ENCODE data around the gene BDKRB2.

DNA sequence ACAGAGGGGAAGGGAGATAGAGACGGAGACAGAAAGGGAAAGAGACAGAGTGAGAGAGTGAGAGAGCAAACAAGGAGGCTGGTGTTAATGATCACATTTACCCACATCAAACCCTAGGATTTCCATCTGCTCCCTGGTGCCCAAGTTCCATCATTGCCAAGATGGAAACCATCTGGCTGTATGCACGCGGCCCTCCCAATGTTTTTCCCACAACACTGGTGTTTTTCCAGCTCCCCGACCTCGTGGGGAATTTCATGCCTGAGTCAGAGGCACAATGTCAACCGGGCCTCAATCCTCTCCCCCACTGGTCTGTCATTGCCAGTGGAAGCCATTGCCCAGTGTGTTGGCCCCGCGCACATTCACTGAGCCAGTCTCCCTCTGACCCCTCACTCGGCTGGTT is 19.9 kb upstream of the BDKRB2 start:
- TF ChIP-seq ZNF565 (CRISPR knock-in tag; conservative IDR thresholded peaks at IDR 0.05; ENCODE audit: low read depth) (no peak), PATZ1 (CRISPR knock-in tag; IDR thresholded peaks at IDR 0.05; ENCODE audit: borderline replicate concordance) (no peak), ISL1 (CRISPR knock-in tag; IDR thresholded peaks at IDR 0.05) (no peak), ZNF8 (CRISPR knock-in tag; IDR thresholded peaks at IDR 0.05) (no peak), ZFP30 (CRISPR knock-in tag; IDR thresholded peaks at IDR 0.05) (no peak), ARNTL (CRISPR knock-in tag; IDR thresholded peaks at IDR 0.05; ENCODE audit: borderline replicate concordance, low read depth) (no peak), ZC3H10 (CRISPR knock-in tag; IDR thresholded peaks at IDR 0.05) (no peak), SNAI2 (CRISPR knock-in tag; IDR thresholded peaks at IDR 0.05) (no peak)
- TF ChIP-seq, protein P1, sequence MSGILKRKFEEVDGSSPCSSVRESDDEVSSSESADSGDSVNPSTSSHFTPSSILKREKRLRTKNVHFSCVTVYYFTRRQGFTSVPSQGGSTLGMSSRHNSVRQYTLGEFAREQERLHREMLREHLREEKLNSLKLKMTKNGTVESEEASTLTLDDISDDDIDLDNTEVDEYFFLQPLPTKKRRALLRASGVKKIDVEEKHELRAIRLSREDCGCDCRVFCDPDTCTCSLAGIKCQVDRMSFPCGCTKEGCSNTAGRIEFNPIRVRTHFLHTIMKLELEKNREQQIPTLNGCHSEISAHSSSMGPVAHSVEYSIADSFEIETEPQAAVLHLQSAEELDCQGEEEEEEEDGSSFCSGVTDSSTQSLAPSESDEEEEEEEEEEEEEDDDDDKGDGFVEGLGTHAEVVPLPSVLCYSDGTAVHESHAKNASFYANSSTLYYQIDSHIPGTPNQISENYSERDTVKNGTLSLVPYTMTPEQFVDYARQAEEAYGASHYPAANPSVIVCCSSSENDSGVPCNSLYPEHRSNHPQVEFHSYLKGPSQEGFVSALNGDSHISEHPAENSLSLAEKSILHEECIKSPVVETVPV (CRISPR knock-in tag; IDR thresholded peaks at IDR 0.05) = no peak
- TF ChIP-seq, protein P2, sequence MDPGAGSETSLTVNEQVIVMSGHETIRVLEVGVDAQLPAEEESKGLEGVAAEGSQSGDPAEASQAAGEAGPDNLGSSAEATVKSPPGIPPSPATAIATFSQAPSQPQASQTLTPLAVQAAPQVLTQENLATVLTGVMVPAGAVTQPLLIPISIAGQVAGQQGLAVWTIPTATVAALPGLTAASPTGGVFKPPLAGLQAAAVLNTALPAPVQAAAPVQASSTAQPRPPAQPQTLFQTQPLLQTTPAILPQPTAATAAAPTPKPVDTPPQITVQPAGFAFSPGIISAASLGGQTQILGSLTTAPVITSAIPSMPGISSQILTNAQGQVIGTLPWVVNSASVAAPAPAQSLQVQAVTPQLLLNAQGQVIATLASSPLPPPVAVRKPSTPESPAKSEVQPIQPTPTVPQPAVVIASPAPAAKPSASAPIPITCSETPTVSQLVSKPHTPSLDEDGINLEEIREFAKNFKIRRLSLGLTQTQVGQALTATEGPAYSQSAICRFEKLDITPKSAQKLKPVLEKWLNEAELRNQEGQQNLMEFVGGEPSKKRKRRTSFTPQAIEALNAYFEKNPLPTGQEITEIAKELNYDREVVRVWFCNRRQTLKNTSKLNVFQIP (CRISPR knock-in tag; IDR thresholded peaks at IDR 0.05; ENCODE audit: borderline replicate concordance, low read depth) = no peak
- TF ChIP-seq, protein P3, sequence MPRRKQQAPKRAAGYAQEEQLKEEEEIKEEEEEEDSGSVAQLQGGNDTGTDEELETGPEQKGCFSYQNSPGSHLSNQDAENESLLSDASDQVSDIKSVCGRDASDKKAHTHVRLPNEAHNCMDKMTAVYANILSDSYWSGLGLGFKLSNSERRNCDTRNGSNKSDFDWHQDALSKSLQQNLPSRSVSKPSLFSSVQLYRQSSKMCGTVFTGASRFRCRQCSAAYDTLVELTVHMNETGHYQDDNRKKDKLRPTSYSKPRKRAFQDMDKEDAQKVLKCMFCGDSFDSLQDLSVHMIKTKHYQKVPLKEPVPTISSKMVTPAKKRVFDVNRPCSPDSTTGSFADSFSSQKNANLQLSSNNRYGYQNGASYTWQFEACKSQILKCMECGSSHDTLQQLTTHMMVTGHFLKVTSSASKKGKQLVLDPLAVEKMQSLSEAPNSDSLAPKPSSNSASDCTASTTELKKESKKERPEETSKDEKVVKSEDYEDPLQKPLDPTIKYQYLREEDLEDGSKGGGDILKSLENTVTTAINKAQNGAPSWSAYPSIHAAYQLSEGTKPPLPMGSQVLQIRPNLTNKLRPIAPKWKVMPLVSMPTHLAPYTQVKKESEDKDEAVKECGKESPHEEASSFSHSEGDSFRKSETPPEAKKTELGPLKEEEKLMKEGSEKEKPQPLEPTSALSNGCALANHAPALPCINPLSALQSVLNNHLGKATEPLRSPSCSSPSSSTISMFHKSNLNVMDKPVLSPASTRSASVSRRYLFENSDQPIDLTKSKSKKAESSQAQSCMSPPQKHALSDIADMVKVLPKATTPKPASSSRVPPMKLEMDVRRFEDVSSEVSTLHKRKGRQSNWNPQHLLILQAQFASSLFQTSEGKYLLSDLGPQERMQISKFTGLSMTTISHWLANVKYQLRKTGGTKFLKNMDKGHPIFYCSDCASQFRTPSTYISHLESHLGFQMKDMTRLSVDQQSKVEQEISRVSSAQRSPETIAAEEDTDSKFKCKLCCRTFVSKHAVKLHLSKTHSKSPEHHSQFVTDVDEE (CRISPR knock-in tag; IDR thresholded peaks at IDR 0.05) = no peak

All from SK-N-SH treated with all-trans-retinoic acid at 6 μM for 48 hours (cell line).